Stimulated activated CD4-positive, alpha-beta T cell treated with anti-CD3 and anti-CD28 coated beads, Interleukin-4, amount 100 ng/mL, for 4 hours (primary cell): ENCODE results near the gene RRN3.
"Not testable (repeated sequence)": the region's sequence is repeated elsewhere in the genome, so short reads cannot be mapped to it uniquely, and the experiment has no call there.

Source experiments
- DNase-seq, 2 experiments: peaks; one replicate each; pipeline ENCODE4 v3.0.0-alpha.2; 2020

The RRN3 gene

GRCh38 chr16:15093955-15094827 is at the start of gene RRN3:
TSS of gene RRN3 (minus strand) at chr16:15094272. CDS start at chr16:15094233, 39 bp downstream.
- peak; percentile 82 to 84 for DNase-seq

- not testable (repeated sequence) for DNase-seq
These were observed 49.6 kb upstream of the RRN3 start for GRCh38 chr16:15143601-15144091.

GRCh38 chr16:15142891-15143600 is 49.0 kb upstream of the RRN3 start:
- DNase-seq, result not testable (repeated sequence)

GRCh38 chr16:15142107-15142890 is 48.2 kb upstream of the RRN3 start:
- not testable (repeated sequence) for DNase-seq

- DNase-seq, result no peak
These were observed 47.5 kb upstream of the RRN3 start for GRCh38 chr16:15141586-15141985.

- DNase-seq, result not testable (repeated sequence)
These were observed 46.6 kb upstream of the RRN3 start for GRCh38 chr16:15140444-15141365.

- DNase-seq, result not testable (repeated sequence)
These were observed 43.4 kb upstream of the RRN3 start for GRCh38 chr16:15137514-15137913.

- not testable (repeated sequence) for DNase-seq
These were observed 41.6 kb upstream of the RRN3 start for GRCh38 chr16:15135483-15136360.

GRCh38 chr16:15134752-15135482 is 40.8 kb upstream of the RRN3 start:
- not testable (repeated sequence) for DNase-seq

GRCh38 chr16:15133554-15133953 is 39.5 kb upstream of the RRN3 start:
- DNase-seq, result not testable (repeated sequence)

GRCh38 chr16:15132719-15133428 is 38.8 kb upstream of the RRN3 start:
- not testable (repeated sequence) for DNase-seq

GRCh38 chr16:15130943-15131700 is 37.0 kb upstream of the RRN3 start:
- DNase-seq, result not testable (repeated sequence)

- DNase-seq, result not testable (repeated sequence)
These were observed 36.3 kb upstream of the RRN3 start for GRCh38 chr16:15130256-15130932.

GRCh38 chr16:15127641-15128425 is 33.8 kb upstream of the RRN3 start:
- DNase-seq, result not testable (repeated sequence)

GRCh38 chr16:15100372-15100987 is 6.4 kb upstream of the RRN3 start:
- not testable (repeated sequence) for DNase-seq

GRCh38 chr16:15099366-15099909 is 5.4 kb upstream of the RRN3 start:
- not testable (repeated sequence) for DNase-seq
